HG02970 (cell line): Measurements from ENCODE around the gene SPATA17.

Experiments used
- ATAC-seq: cut with Tn5 transposase; IDR thresholded peaks from one replicate; pipeline ENCODE4 v1.9.1; 2021; ENCODE audit warnings: mild to moderate bottlenecking, moderate library complexity, moderate number of reproducible peaks; ENCODE audit not compliant: unreplicated experiment, low FRiP score

The SPATA17 gene

GRCh38 chr1:217907504-217907903 is 276.4 kb downstream of the SPATA17 start:
- ATAC-seq, result no peak

- no peak for ATAC-seq
Measured at GRCh38 chr1:217910203-217910602, 279.1 kb downstream of the SPATA17 start.

GRCh38 chr1:217910791-217911320 is 279.7 kb downstream of the SPATA17 start:
- ATAC-seq, result no peak

GRCh38 chr1:217911908-217912307 is 280.8 kb downstream of the SPATA17 start:
- no peak for ATAC-seq

- no peak for ATAC-seq
Measured at GRCh38 chr1:217917281-217917887, 286.2 kb downstream of the SPATA17 start.

- no peak for ATAC-seq
Measured at GRCh38 chr1:217919683-217920388, 288.7 kb downstream of the SPATA17 start.
